NCI-H524 treated with DMSO at 0.1 percent for 48 hours (cell line): ENCODE measurements around the gene RBBP6.
"Not testable (repeated sequence)": the region's sequence is repeated elsewhere in the genome, so short reads cannot be mapped to it uniquely, and the experiment has no call there.

ENCODE experiments used
- DNase-seq: peaks from one replicate; lab custom pipeline; 2025; lab: John Stamatoyannopoulos, UW

RBBP6 gene

GRCh38 chr16:24539295-24539849 is at the start of gene RBBP6:
Gene RBBP6 (plus strand): TSS chr16:24539566. CDS start chr16:24540627, 1,061 bp downstream.
- peak; percentile 87 for DNase-seq

DNA sequence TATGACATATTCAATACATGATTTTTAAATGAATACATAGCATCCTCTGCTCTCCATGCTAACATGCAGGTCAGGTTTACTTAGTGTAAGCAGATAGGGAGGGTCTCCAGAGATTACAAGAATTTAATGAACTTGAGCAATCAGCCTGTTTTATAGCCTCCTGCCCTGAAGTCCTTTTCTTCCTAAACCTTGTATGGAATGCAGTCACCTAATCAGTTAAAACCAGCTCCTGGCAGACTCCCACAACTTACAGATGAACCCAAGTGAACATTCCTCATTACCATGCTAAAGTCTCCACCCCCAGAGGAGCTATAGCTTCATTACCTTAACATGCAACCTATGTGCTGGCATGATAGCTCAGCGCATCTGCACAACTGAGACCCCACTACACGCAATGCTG is 48.5 kb upstream of the RBBP6 start:
- no peak for DNase-seq

GRCh38 chr16:24491731-24492130 is 47.6 kb upstream of the RBBP6 start:
- no peak for DNase-seq

GRCh38 chr16:24493821-24494220 is 45.5 kb upstream of the RBBP6 start:
- DNase-seq: no peak

DNA sequence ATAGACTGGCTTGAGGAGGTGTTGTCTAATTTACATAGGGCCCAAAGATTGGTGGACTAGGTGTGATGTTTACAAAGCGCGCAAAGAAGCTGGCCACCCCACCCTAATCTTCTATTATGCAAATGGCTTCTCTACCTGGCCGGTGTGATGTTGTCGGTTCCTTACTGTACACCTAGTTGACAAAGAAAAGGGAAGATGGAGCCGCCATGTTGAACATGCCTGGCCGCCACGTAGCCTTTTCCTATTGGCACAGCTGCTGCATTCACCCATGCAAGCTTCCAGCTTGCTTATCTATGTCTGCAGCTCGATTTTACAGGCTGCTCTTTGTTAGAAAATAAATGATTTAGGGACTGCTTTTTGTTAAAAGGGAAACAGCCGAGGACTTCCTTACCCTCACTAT is 44.2 kb upstream of the RBBP6 start:
- not testable (repeated sequence) for DNase-seq

GRCh38 chr16:24497440-24497839 is 41.9 kb upstream of the RBBP6 start:
- no peak for DNase-seq

DNA sequence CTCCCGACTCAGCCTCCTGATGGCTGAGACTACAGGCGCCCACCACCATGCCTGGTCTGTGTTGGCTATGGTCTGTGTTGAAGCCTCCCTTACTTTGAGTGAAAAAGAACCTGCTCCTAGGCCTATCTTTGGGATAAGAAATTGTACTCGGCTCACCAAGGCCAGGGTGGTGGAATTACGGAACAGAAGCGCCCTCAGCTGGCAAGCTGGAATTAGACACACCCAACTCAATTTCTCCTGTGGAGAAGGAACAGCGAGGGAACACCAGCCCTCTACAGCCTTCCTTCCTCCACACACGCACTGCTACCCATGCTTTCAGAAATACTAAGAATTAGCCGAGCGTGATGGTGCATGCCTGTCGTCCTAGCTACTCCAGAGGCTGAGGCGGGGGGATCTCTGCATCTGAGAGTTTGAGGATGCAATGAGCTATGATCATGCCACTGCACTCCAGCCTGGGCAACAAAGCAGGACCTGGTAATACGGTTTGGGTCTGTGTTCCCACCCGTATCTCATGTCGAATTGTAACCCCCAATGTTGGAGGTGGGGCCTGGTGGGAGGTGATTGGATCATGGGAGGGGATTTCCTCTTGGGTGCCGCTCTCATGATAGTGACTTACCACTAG is 40.1 kb upstream of the RBBP6 start:
- DNase-seq: no peak

GRCh38 chr16:24504472-24505345 is 34.7 kb upstream of the RBBP6 start:
- no peak for DNase-seq

GRCh38 chr16:24505959-24506358 is 33.4 kb upstream of the RBBP6 start:
- no peak for DNase-seq

GRCh38 chr16:24507959-24508480 is 31.3 kb upstream of the RBBP6 start:
- DNase-seq: no peak

GRCh38 chr16:24508614-24509013 is 30.8 kb upstream of the RBBP6 start:
- DNase-seq: no peak

- no peak for DNase-seq
Observed at GRCh38 chr16:24509536-24509935, 29.8 kb upstream of the RBBP6 start.

DNA sequence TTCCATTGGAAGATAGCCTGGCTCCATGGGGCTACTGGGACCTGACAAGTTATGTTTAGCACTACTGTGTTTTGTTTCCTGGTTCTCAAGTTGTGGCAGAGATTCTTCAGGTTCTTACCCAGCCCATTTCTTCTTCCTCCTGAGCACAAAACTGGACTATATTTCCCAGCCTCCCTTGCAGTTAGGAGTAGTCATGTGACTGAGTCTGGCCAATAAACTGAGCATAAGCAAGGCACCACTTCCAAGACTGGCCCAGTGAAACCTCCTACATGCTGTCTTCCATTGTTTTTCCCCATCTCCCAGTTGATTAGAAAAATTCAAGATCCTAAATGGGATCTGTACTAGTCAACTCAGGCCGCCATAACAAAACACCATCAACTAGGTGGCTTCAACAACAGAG is 28.2 kb upstream of the RBBP6 start:
- no peak for DNase-seq

- DNase-seq: no peak
Observed at GRCh38 chr16:24511792-24512191, 27.6 kb upstream of the RBBP6 start.

GRCh38 chr16:24514096-24514495 is 25.3 kb upstream of the RBBP6 start:
- no peak for DNase-seq

DNA sequence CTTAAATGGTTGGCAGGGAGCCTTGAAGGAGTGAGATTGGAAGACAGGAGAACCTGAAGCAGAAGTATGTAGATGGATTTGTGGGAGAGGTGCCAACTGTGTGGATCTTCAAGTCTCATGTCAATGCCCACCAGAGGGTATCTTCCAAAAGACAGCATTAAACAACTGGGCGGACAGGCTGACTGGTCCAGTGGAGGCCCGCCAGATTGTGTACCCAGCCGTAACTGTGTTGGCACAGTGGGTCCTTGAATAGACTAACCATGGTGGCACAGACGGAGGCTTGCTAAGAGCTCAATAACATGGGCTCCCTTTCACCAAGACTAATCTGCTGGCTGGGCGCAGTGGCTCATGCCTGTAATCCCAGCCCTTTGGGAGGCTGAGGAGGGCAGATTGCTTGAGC is 24.2 kb upstream of the RBBP6 start:
- no peak for DNase-seq

- peak; percentile 41 for DNase-seq
Observed at GRCh38 chr16:24516900-24517669, 22.3 kb upstream of the RBBP6 start.

- DNase-seq: no peak
Observed at GRCh38 chr16:24518498-24518897, 20.9 kb upstream of the RBBP6 start.

DNA sequence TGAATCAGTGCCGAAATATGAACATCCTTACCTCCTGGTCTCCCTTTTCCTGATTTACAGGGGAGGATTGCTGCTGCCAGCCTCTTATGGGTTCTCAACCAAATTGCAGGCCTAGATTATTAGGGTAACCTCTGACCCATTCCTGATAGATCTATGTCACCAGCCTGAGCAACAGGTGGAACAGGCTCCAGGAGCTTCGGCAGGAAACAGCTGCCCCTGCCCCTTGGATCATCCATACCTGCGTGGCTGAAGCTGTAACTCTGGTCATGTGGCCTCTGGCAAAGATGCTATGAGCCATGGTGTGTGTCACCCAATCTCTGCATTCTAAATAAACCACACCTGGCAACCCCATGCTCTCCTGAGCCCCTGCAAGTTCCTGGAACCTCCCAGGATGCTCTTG is 18.4 kb upstream of the RBBP6 start:
- DNase-seq: no peak

- no peak for DNase-seq
Observed at GRCh38 chr16:24522751-24523150, 16.6 kb upstream of the RBBP6 start.

GRCh38 chr16:24523569-24523968 is 15.8 kb upstream of the RBBP6 start:
- DNase-seq: no peak
